Esophagus squamous epithelium (tissue), 5 donors: ENCODE results near the gene DAP. TPM values are rescaled to one million over a fixed set of nuclear protein-coding genes. Genes with fewer than 3 reads are reported as not detected.

Source experiments
- DNase-seq: peaks from one replicate; lab custom pipeline; 2025; lab: John Stamatoyannopoulos, UW
- H3K27ac ChIP-seq, 4 donors: fragments of 200-600 bp; sonication (generic); one replicate each; pipeline ENCODE4 v1.5.1; 2016 to 2019; ENCODE audit warnings: mild to moderate bottlenecking in 1 of 4
- H3K27me3 ChIP-seq, 4 donors: fragments of 200-600 bp; sonication (generic); 1 replicate in 3 of 4; 2 replicates in 1 of 4; pipeline versions ENCODE4 v1.5.1 to v1.6.0; 2017 to 2021; ENCODE audit warnings: antibody characterized with exemption in 1 of 4
- H3K36me3 ChIP-seq, 3 donors: fragments of 200-600 bp; sonication (generic); one replicate each; pipeline ENCODE4 v1.5.1; 2016 to 2019
- H3K4me1 ChIP-seq, 3 donors: fragments of 200-600 bp; sonication (generic); one replicate each; pipeline ENCODE4 v1.5.1; 2017 to 2019
- H3K4me3 ChIP-seq, 4 donors: fragments of 200-600 bp; sonication (generic); 1 replicate in 3 of 4; 2 replicates in 1 of 4; pipeline ENCODE4 v1.5.1; 2016 to 2019; ENCODE audit warnings: mild to moderate bottlenecking in 2 of 4, moderate library complexity in 1 of 4
- H3K9me3 ChIP-seq, 3 donors: fragments of 200-600 bp; sonication (generic); one replicate each; pipeline ENCODE4 v1.5.1; 2016 to 2019
- POLR2A ChIP-seq, 4 donors: fragments of 450-650 bp; IDR thresholded peaks; one replicate each; pipeline ENCODE4 v1.6.1; 2017; ENCODE audit warnings: antibody characterized with exemption in 4 of 4, mild to moderate bottlenecking in 4 of 4, moderate library complexity in 3 of 4
- WGBS, 2 donors: methylation state at CpG; one replicate each; pipeline ENCODE4 v1.1.5; 2018; 5-methylcytosine and 5-hydroxymethylcytosine counted together
- intact Hi-C: fragments of 100-400 bp; cut with DNase I; formaldehyde crosslinking; loops from one replicate; pipeline ENCODE4 v1.15.0; 2022
- total RNA-seq, 4 donors: library from RNA; depleted of rRNA; stranded (reverse); fragments of >200 nt; gene quantifications; one replicate each; pipeline ENCODE4 v1.1.0, GENCODE V29; 2016
- TF ChIP-seq, protein P1 (sequence below), 6 experiments: fragments of 450-650 bp in 4 of 6; fragments of 200-600 bp in 2 of 6; sonication (generic) in 2 of 6; IDR thresholded peaks; one replicate each; pipeline ENCODE4 v1.5.1; 2016 to 2019; ENCODE audit warnings: antibody characterized with exemption in 6 of 6, mild to moderate bottlenecking in 4 of 6, moderate library complexity in 4 of 6
- donor health status: DM: yes; HTN: yes; CAD: no.

DAP gene
- total RNA-seq, 4 donors from 2014 or later: 15.7 to 35.5 (median 29.5) TPM

DNA sequence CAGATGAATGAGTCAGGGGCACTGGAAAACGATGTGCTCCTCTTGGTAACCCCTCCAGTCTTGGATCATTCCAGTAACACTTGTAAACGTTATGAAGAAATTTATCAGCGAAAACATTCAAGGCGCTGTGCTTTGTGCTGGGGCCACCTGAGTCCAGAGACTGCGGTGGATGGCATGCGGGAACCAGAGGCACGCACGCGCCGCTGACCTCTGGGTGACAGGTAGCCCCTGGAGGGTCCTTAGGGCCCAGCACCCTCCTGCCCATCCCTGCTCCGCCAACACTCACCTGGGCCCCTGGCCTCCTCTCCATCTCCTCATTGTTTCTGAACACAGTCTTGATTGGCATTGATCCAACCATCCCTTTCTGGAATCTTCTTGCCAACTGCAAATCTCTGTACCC is 86.9 kb downstream of the DAP start:
- no peak for DNase-seq

GRCh38 chr5:10673407-10673806 is 87.6 kb downstream of the DAP start:
- no peak overlapping the region for H3K27ac ChIP-seq
- no peak for DNase-seq
- peaks cover 0 to 5% (median 4%) of the 10 kb centered on the region in 3 donors for H3K9me3 ChIP-seq
- H3K27me3 ChIP-seq: no peaks in the 10 kb centered on the region
- TF ChIP-seq, protein P1, sequence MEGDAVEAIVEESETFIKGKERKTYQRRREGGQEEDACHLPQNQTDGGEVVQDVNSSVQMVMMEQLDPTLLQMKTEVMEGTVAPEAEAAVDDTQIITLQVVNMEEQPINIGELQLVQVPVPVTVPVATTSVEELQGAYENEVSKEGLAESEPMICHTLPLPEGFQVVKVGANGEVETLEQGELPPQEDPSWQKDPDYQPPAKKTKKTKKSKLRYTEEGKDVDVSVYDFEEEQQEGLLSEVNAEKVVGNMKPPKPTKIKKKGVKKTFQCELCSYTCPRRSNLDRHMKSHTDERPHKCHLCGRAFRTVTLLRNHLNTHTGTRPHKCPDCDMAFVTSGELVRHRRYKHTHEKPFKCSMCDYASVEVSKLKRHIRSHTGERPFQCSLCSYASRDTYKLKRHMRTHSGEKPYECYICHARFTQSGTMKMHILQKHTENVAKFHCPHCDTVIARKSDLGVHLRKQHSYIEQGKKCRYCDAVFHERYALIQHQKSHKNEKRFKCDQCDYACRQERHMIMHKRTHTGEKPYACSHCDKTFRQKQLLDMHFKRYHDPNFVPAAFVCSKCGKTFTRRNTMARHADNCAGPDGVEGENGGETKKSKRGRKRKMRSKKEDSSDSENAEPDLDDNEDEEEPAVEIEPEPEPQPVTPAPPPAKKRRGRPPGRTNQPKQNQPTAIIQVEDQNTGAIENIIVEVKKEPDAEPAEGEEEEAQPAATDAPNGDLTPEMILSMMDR (IDR thresholded peaks at IDR 0.05): no peak
- TF ChIP-seq POLR2A (IDR thresholded peaks at IDR 0.05): no peak
- no peak overlapping the region for H3K4me3 ChIP-seq
- H3K36me3 ChIP-seq: peaks cover 0 to 13% (median 5%) of the 10 kb centered on the region in 3 donors
- intact Hi-C loops: no loop called here
- WGBS, 2 donors: 67 to 72% methylated on average over 4 to 8 of the region's 9 CpGs
- no peaks in the 10 kb centered on the region for H3K4me1 ChIP-seq

More for the DNA sequence above, 86.9 kb downstream of the DAP start:
- Histone ChIP-seq H3K36me3 (peaks cover 0 to 20% (median 6%) of the 10 kb centered on the region in 3 donors), H3K27ac (no peak overlapping the region), H3K4me1 (no peaks in the 10 kb centered on the region), H3K27me3 (no peaks in the 10 kb centered on the region), H3K9me3 (no peaks in the 10 kb centered on the region), H3K4me3 (no peak overlapping the region)
- TF ChIP-seq POLR2A (IDR thresholded peaks at IDR 0.05): no peak
- TF ChIP-seq, protein P1 (IDR thresholded peaks at IDR 0.05): no peak
- intact Hi-C loops: no loop called here
- WGBS, 2 donors: 80 to 81% methylated on average over 11 of the region's 11 CpGs

DNA sequence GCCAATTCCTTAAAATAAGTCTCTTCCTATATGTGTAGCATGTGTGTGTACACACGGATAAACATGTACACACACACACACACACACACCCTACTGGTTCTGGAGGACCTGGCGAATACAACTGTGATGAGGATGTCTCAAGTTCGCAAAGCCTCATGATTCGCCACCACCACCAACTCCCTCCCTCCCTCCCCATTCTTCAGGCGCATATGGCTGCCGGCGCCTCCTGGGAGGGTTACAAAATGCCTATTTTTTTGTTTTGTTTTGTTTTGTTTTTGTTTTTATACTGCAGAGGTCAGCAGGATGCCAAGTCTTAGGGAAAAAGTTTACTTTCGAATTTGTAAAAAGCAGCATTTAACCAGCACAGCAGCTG is 88.0 kb downstream of the DAP start:
- no peak for DNase-seq
- intact Hi-C loops: no loop called here

GRCh38 chr5:10672146-10673016 is 88.7 kb downstream of the DAP start:
- no peaks in the 10 kb centered on the region for H3K27me3 ChIP-seq
- 76 to 80% methylated on average over 7 of the region's 7 CpGs for WGBS, 2 donors
- peaks cover 0 to 3% (median 0%) of the 10 kb centered on the region in 3 donors for H3K36me3 ChIP-seq
- no peaks in the 10 kb centered on the region for H3K4me1 ChIP-seq
- H3K27ac ChIP-seq: no peak overlapping the region
- H3K4me3 ChIP-seq: no peak overlapping the region
- peaks cover 0 to 5% (median 4%) of the 10 kb centered on the region in 3 donors for H3K9me3 ChIP-seq
- no peak for DNase-seq
- intact Hi-C loops: no loop called here
- TF ChIP-seq, protein P1 (IDR thresholded peaks at IDR 0.05): no peak
- TF ChIP-seq POLR2A (IDR thresholded peaks at IDR 0.05): no peak

More for the DNA sequence above, 88.0 kb downstream of the DAP start:
- H3K27me3 ChIP-seq: no peaks in the 10 kb centered on the region
- TF ChIP-seq, protein P1 (IDR thresholded peaks at IDR 0.05): no peak
- TF ChIP-seq POLR2A (IDR thresholded peaks at IDR 0.05): no peak
- peaks cover 0 to 9% (median 5%) of the 10 kb centered on the region in 3 donors for H3K36me3 ChIP-seq
- H3K4me3 ChIP-seq: no peak overlapping the region
- no peaks in the 10 kb centered on the region for H3K4me1 ChIP-seq
- H3K27ac ChIP-seq: no peak overlapping the region
- H3K9me3 ChIP-seq: peaks cover 0 to 5% (median 4%) of the 10 kb centered on the region in 3 donors
- 77 to 79% methylated on average over 7 to 8 of the region's 8 CpGs for WGBS, 2 donors
